ENCODE measurements around the gene ZNF317.

GRCh38 chr19:9126900-9127405, 13.2 kb upstream of the ZNF317 start, which contains the start of gene OR7G3:
- TF ChIP-seq PHB (CRISPR knock-in tag; IDR thresholded peaks at IDR 0.05) (no peak), POLR2A (conservative IDR thresholded peaks at IDR 0.05) (no peak), NELFE (IDR thresholded peaks at IDR 0.05; ENCODE audit: insufficient read depth, insufficient read length) (no peak), NR1H2 (CRISPR knock-in tag; IDR thresholded peaks at IDR 0.05) (no peak), SETDB1 (IDR thresholded peaks at IDR 0.05; ENCODE audit: low read length) (no peak), ZNF232 (CRISPR knock-in tag; IDR thresholded peaks at IDR 0.05) (no peak), CCAR2 (IDR thresholded peaks at IDR 0.05; ENCODE audit: low read depth, low read length) (no peak), BRCA1 (IDR thresholded peaks at IDR 0.05) (no peak), BRCA1 (CRISPR knock-in tag; IDR thresholded peaks at IDR 0.05) (no peak), CTCF (IDR thresholded peaks at IDR 0.05 in 2 of 3, conservative IDR thresholded peaks at IDR 0.05 in 1 of 3; ENCODE audit: insufficient read depth in 2 of 3, low read depth in 1 of 3, low read length in 3 of 3) (no peak), RBM15 (IDR thresholded peaks at IDR 0.05; ENCODE audit: insufficient read depth, low read length) (no peak), ETS1 (conservative IDR thresholded peaks at IDR 0.05; ENCODE audit: control insufficient read depth, low read depth, low read length) (no peak), ATF2 (CRISPR knock-in tag; IDR thresholded peaks at IDR 0.05) (no peak)
